ENCODE data around the gene TNNC2.
A peak's percentile ranks its signal among the peaks of the same experiment; 100 is the strongest.

- no peak for TF ChIP-seq ELK1 (IDR thresholded peaks at IDR 0.05; ENCODE audit: low read depth, low read length)
- peak; percentile 73 for TF ChIP-seq CTCF (IDR thresholded peaks at IDR 0.05)
- TF ChIP-seq POLR2A (IDR thresholded peaks at IDR 0.05; ENCODE audit: low read length), result no peak
- TF ChIP-seq REST (IDR thresholded peaks at IDR 0.05), result no peak
Observed at GRCh38 chr20:45798935-45799642, 28.0 kb downstream of the TNNC2 start.
